ENCODE measurements around the gene GM2A.

GM2A gene

DNA sequence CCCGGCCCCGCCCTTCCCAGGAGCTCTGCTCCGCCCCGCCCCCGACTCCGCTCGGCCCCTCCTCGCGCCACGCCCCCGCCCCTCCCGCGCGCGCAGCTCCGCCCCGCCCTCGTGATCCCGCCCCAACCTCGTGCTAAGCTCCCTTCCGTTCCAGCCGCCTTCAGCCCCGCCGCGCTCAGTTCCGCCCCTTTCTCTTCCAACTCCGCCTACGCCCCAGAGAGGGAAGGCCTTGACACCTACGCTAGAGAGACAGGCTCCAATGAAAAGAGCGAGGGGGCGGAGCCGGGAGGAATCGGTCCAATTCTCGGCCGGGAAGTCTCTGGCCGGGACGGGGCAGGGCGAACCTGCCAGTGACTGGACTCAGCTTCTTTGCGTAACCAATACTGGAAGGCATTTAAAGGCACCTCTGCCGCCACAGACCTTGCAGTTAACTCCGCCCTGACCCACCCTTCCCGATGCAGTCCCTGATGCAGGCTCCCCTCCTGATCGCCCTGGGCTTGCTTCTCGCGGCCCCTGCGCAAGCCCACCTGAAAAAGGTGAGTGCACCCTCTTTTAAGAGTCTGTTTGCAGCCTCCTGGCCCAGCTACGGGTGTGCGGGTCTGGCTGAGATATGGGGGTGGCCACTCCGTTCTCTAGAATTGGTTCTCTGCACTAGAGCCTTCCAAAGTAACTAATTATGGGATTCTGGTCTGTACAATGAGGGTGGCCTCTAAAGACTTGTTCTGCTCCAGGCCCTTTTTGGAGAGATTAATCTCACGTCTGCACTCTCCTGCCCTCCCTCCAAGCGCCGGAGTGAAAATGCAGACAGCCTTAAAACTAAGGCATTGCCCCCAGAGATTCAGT lies at the start of gene GM2A:
TSS of gene GM2A (plus strand) at position 424 of the 843 bp plus-strand sequence. CDS start at position 456, 32 bp downstream.
- DNase-seq (ENCODE audit: low spot score), result peak; percentile 98
- peak; percentile 89 for FAIRE-seq

DNA sequence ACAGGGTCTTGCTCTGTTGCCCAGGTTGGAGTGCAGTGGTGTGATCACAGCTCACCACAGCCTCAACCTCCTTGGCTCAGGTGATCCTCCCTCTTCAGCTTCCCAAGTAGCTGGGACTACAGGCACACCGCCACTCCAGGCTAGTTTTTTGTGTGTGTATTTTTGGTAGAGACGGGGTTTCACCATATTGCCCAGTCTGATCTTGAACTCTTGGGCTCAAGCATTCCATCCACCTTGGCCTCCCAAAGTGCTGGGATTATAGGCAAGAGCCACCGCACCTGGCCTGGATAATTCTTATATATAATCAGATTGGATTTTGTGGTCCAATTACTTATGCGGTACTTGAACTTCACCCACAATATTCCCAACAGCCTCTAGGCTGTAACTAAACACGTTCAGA lies 48.9 kb upstream of the GM2A start:
- DNase-seq (ENCODE audit: low spot score) (no peak), FAIRE-seq (no peak)

DNA sequence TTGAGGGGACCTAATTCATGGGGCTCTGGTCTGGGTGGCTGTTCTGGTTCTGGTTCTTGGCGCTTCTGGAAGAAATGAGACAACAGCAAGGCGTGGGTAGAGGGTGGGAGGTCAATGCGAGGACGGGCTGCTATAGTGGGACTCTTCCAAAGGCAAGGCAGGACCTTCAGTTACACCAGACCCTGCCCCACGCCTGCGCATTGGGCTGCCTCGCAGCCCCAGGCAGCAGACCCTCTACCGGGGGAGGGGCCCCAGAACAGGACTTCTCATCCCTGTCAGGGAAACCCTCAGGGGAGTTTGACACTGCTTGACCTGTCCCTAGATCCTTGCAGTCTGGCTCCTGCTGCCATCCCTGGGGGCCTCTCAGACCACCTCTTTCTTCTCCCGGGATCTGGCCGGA lies 47.6 kb upstream of the GM2A start:
- FAIRE-seq (no peak), DNase-seq (ENCODE audit: low spot score) (no peak)

DNA sequence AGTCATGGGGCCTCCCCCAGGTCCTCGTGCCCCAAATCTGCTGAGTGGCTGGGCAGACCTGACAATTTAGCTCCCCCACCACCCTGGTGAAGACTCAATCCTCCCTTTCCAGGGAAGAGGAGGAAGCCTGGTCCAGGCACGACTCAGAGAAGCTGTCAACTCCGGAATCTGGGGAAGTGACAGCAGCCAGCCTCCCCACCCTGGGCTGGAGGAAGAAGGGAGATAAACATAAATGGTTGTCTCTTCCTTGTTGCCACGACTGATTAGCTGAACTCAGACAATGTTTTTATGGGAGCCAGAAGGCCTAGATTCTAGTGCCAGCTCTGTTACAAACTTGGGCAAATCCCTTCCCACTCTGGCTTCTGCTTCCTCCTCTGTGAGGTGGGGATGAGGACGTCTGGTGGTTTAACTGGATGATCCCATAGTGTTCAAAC lies 44.5 kb upstream of the GM2A start:
- FAIRE-seq (no peak), DNase-seq (ENCODE audit: low spot score) (no peak)

DNA sequence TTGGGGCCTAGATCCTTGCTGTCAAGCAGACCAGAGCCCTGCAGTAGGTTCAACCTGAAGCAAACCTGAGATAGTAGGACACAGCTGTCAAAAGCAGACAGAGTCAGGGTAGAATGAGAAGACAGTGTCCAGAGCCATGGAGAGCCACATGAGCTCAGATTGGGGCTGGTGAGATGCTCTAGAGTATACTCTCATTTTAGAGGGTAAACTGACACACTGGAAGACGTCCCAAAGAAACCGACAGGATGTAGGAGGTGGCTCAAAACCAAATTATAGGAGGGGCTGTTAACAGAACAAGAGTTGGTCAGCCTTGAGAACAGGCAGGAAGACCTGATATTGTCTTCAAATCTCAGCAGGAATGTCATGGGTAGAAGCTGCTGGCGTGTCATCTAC lies 40.6 kb upstream of the GM2A start:
- FAIRE-seq (no peak), DNase-seq (ENCODE audit: low spot score) (no peak)

DNA sequence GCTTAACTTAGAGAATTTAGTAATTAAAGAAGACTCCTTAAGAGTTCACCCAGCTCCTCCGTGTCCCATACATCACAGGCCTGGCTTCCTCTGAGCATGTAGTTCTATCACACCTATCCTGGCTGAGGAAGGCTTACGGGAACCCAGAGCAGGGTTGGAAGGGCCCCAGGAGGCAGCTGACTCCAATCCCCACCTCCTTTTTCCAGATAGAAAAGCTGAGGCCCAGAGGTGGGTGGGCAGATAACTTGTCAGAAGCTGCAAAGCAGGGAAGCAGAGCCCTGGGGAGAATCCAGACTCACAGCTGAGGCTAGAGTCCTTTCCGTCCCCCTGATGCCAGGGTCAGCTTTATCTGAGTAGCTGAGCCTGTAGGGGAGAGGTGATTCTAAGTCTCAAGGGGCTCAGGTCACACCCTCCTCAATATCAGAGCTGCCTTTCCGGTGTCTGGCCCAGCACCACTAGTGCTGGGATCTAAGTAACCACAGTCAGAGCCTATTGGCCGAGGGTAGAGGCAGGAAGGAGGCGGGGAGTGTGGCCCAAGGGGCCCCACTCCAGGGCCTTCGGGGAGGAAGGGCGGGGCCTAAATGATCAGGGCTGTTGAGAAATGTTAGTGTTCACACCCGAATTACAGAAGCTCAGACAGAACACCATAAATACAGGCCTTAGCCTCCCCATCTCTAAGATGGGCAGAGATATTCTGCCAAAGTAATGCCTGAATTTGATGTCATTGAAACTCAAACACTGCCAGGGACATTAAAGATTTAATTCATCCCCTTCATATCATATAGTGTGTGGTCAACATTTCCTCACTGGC lies 39.0 kb upstream of the GM2A start:
- DNase-seq (ENCODE audit: low spot score) (no peak), FAIRE-seq (no peak)

DNA sequence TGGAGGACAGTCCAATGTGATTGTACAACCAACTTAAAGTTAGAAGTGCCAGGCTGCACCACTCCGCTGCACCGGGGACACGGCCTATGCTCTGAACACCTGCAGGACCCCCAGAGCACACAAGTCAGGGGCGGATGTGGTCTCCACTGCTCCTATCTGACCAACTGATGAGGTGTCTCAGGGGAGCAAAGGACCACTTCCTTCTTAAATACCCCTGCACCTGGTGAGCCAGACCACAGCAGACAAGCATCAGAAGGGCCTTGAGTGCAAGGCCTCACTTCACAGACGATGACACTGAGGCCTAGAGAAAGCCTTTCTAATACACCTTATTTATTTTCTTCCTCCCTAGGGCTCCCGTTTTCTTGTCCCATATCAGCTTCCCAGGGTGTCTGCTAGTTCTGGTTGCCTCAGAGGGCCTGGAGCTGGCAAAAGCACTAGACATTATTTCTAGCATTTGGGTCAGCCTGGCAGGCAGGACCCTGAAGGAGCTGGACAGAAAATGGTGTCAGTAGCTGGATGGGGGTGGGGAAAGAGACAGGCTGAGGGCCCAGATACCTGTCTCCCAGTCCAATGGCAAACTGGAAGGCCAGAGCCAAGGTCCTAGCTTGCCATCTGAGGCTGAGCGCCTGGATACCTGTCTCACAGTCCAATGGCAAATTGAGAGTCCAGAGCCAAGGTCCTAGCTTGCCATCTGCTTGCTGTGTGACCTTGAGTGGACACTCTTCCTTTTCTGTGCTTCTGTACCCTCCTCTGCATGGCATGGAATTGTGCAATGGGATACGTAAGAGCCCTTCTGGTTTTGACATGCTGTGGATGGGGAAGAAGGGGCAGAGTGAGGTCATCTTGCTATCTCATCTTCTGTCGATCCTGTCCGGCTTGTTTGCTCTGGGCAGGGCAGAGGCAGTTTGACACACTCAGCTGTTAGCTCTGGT lies 38.1 kb upstream of the GM2A start:
- FAIRE-seq (no peak), DNase-seq (ENCODE audit: low spot score) (no peak)

DNA sequence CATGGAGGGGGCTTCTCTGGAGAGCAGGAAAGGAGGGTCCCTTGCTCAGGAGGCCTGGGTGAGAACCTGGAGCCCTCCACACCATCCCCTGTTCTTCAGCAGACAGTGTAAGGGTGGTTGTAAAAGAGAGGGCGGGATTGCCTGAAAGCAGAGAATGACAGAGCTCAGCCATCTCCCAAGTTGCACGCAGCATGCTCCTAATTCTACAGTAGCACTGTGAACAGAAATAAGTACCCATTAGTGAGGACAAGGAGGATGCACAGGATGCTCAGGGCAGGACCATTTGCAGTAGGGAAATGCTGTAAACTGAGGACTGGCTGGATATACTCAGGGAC lies 37.5 kb upstream of the GM2A start:
- FAIRE-seq, result no peak

DNA sequence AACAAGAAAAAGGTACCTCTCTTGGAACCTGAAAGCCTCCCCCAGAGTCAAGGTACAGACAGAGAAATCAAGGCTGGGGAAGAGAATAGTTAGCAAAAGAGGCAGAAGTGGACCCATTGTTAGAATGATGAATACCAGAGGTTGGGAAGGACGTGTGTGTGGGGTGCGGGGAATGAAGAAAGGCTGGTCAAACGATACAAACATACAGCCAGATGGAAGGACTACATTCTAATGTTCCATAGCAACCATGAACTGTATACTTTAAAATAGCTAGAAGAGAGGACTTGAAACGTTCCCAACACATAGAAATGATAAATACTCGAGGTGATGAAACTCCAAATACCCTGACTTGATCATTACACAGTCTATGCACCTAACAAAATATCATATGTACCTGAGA lies 36.2 kb upstream of the GM2A start:
- no peak for DNase-seq (ENCODE audit: low spot score)
- FAIRE-seq, result no peak

More for the DNA sequence above, 37.5 kb upstream of the GM2A start:
- DNase-seq (ENCODE audit: low spot score), result no peak

DNA sequence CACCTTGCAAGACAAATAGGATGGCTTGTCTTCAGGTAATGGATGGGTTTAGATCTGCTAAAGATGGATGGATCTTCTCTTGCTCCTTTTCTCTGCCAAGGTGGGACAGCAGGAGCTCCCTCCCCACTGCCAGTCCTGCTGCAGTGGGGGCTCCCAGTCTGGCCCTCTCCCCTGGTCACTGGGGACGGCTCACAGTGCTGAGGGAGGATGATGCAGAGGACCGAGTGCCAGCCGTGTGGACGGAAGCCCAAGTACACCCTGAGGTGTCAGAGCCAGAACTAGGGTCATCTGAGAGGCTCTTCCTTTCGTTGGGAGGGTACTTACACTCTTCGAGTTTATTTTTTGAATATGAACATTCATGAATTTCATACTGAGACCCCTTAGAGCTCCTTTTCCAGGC lies 34.8 kb upstream of the GM2A start:
- DNase-seq (ENCODE audit: low spot score) (no peak), FAIRE-seq (no peak)

DNA sequence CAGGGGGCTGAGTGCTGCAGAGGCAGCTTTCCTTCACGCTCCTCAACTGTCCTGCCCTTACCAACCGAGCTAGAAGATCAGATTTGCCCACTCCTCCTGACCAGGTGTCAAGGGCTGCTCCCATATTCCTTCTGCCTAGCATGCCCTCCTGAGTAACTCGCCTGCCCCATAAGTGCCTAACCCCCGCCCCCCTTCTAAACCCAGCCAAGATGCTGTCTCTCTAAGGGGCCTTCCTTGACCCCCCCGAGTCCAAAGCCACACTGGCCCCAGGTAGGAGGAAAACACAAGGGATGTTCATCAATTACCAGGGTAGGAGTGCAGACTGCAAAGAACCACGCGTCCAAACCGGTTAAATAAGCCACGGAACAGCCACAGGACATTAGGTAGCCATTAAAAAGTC lies 33.8 kb upstream of the GM2A start:
- FAIRE-seq (no peak), DNase-seq (ENCODE audit: low spot score) (no peak)

DNA sequence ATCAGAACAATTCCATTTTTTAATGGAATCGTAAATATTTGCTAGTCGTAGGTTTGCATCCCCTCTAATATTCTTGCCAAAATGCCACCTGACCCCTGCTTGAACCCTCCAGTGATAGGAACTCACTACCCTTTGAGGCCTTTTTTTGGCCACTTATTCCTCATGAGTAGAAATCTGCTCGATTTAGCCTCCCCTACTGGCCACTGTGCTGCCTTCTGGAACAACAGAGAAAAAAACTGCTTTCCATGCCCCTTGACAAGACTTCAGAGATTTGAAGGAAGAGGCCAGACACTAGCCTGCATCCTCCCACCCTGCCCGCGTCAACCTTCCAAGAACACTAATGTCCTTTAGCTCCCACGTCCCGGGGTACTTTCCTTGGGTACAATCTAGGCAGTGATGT lies 33.2 kb upstream of the GM2A start:
- no peak for FAIRE-seq

DNA sequence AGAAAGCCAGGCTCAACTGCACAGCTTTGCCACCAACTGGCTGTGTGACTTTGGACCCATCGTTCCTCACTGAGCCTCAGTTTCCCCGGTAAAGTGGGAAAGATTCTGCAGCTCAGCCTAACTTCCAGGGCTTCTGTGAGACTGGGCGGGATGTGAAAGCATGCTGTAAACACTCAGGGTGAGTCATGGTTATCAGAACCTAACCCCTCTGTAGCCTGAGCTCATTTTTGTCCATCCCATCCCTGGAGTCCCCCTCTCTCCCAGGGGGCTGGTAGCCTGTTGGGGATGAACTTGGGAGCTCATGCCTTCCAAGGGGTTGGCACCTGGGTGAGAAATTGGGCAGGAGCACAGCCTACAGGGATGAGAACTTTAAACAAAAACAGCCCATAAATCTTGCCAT lies 31.4 kb upstream of the GM2A start:
- DNase-seq (ENCODE audit: low spot score) (no peak), FAIRE-seq (no peak)

More for the DNA sequence above, 33.2 kb upstream of the GM2A start:
- DNase-seq (ENCODE audit: low spot score), result no peak

DNA sequence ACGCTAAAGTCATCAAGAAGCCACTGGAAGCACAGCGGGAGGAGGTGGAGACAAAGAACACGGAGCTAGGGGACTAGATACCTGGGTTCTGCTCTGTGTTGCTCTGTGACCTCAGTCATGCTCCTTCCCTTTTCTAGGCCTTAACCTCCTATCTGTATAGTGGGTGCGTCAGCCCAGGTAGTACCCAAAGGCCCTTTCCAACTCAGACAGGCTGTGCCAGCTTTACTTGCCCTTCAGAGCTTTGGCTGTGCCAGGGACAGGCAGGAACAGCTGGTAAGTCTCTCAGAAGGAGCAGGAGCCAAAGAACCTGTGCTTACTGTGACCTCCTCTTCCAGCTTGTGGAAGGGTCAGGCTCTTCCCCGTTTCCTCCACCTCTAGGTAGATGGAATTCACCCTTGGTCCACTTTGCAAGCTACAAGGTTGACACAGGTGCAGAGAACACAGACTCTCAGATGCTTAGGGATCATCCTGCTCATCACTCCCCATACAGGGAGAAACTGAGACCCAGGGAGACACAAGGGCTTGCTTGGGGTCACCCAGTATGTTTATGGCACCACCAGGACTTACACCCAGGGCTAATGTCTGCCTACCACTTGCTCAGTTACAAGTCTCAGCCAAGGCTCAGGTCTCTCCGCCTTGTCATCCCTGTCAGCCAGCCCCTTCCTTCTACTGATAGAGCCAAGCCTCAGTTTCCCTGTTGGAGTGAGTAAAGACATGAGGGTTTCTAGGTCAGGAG lies 30.8 kb upstream of the GM2A start:
- DNase-seq (ENCODE audit: low spot score) (no peak), FAIRE-seq (no peak)

DNA sequence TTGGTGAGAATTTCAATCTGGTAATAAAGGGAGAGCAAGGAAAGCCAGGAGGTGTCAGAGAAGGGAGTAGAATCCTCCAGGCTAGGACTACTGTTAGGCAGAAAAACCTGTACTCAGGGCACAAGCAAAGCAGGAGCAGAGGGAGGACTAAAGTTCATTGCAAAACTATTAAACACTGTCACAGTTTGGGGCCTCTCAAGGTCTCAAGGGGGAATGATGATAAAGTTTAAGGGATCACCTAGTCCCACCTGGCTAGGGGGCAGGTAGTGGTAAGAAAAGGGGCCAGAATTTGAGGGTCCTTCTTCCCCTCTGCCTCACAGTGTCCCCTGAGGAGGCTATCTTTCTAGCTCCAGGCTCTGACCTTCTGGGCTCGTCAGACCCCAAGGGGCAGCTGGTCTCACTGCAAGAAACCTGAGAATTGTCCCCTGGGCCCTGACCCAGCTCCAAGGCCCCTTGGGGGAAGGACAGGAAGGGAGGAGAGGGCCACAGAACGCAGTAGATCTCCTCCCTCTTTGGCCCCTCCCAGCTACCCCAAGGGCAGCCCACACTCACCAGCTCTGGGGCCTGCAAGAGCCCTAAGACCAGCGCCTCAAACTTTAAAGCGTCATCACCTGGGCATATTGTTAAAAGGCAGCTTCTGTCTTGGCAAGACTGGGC lies 30.1 kb upstream of the GM2A start:
- FAIRE-seq, result no peak
- no peak for DNase-seq (ENCODE audit: low spot score)

DNA sequence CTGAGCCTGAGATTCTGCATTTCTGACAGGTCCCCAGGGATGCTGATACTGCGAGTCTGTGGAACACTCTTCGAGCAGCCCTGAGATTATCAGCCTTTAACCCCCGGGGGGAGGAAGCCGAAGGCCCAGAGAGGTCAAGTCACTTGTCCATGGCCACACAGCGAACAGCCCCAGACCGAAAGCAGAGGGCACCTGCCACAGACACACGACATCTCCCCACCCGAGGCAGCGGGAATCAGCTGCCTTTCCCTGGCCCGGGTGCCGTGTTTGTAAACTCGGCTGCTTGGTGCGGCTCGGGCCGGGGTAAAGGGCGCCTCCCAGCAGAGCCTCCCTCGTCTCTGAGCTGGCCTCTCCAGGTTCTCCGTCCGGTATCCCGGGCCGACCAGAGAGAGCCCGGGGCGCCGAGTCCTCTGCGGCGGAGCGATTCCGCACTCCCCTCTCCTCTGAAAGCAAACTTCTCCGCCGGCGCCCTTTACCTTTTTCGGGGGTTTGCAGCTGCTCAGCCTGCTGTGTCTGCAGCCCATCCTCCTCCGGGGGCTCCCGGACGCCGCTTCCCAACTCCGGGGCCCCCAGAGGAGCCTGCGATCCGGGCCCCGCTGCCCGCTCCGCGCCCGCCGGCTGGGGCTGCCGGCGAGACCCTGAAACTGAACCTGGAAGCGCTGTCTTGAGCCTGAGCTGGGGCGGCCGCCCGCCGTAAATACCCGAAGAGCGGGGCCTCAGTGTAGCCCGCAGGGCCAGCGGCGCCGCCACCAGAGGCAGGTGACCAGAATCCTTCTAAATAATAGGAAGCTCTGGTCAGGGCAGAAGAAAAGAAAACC lies 29.3 kb upstream of the GM2A start, which contains the start of gene CCDC69:
TSS of gene CCDC69 (minus strand) at position 646 of the 818 bp plus-strand sequence. CDS start at position 524, 122 bp downstream.
- DNase-seq (ENCODE audit: low spot score) (peak; percentile 20), FAIRE-seq (no peak)

DNA sequence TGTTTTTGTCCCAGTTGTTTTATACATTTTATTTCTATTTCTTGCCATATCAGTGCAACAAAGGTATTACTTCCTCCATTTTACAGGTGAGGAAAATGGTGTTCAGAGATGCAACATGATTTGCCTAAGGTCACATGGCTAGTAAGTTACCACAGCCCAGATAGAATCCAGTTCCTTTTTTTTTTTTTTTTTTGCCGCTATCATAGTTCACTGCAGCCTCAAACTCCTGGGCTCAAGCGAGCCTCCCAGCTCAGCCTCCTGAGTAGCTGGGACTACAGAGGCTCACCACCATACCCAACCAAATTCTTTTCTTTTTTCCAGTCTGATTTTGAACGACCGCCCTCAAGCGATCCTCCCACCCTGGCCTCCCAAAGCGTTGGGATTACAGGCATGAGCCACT lies 28.6 kb upstream of the GM2A start:
- no peak for DNase-seq (ENCODE audit: low spot score)
- no peak for FAIRE-seq

DNA sequence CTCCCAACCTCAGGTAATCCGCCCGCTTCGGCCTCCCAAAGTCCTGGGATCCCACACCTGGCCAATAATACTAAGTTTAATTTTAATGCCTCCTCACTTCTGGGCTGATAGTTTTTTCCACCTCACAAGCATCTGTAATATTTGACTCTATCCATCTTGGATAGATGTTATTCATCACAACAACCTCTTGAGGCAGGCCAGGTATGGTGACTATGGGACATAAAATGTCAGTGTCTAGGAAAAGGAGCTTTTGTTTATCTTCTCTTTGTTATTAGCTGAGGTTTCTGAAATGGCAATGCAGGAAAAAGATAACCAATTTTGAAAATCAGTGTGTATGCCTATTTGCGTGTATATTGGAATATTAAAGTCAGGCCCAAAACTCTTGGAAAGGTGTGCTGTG lies 27.9 kb upstream of the GM2A start:
- DNase-seq (ENCODE audit: low spot score) (no peak), FAIRE-seq (no peak)

DNA sequence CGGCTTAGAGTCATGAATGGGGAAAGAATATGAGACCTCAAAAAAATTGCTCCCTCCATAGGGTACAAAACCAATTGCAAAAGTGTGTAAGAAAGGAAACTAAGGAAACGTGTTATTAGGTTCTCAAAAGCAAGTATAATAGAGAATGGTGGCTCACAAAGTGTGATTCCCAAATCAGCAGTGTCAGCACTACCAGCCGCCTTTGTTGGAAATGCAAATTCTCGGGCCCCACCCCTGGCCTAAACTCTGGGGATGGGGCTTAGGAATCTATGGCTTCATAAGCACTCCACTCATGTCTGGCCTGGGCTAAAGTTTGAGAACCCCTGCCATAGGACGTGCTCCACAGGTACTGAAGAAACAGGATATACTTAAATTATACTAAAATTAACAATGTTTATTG lies 27.5 kb upstream of the GM2A start:
- no peak for DNase-seq (ENCODE audit: low spot score)
- no peak for FAIRE-seq
